ENCODE results near the gene S100A8. TPM values are rescaled to one million over a fixed set of nuclear protein-coding genes. Genes with fewer than 3 reads are reported as not detected.

Gene S100A8
- total RNA-seq, 1 donor from 2014 or later, result not detected

GRCh38 chr1:153343811-153344717 is 46.8 kb downstream of the S100A8 start:
- no peak for TF ChIP-seq CTCF (IDR thresholded peaks at IDR 0.05; ENCODE audit: partially characterized antibody, unreplicated experiment)
- peaks cover 7% of the 10 kb centered on the region for H3K36me3 Mint-ChIP-seq (ENCODE audit: unreplicated experiment)
- no peaks in the 10 kb centered on the region for H3K9me3 Mint-ChIP-seq (ENCODE audit: unreplicated experiment)
- H3K4me1 Mint-ChIP-seq (ENCODE audit: low read depth, unreplicated experiment), result no peaks in the 10 kb centered on the region
- H3K27me3 Mint-ChIP-seq (ENCODE audit: unreplicated experiment), result peaks cover 12% of the 10 kb centered on the region
- no peak for DNase-seq
- H3K4me3 Mint-ChIP-seq (ENCODE audit: unreplicated experiment), result no peak overlapping the region
- H3K27ac Mint-ChIP-seq (ENCODE audit: unreplicated experiment), result no peak overlapping the region

- H3K4me3 Mint-ChIP-seq (ENCODE audit: unreplicated experiment), result no peak overlapping the region
- peaks cover 11% of the 10 kb centered on the region for H3K27me3 Mint-ChIP-seq (ENCODE audit: unreplicated experiment)
- no peak overlapping the region for H3K27ac Mint-ChIP-seq (ENCODE audit: unreplicated experiment)
- H3K4me1 Mint-ChIP-seq (ENCODE audit: low read depth, unreplicated experiment), result no peaks in the 10 kb centered on the region
- TF ChIP-seq CTCF (IDR thresholded peaks at IDR 0.05; ENCODE audit: partially characterized antibody, unreplicated experiment), result no peak
- peaks cover 7% of the 10 kb centered on the region for H3K36me3 Mint-ChIP-seq (ENCODE audit: unreplicated experiment)
- DNase-seq, result no peak
- H3K9me3 Mint-ChIP-seq (ENCODE audit: unreplicated experiment), result no peaks in the 10 kb centered on the region
These were observed 47.7 kb downstream of the S100A8 start for GRCh38 chr1:153343040-153343681.

- Mint-ChIP-seq H3K4me1 (ENCODE audit: low read depth, unreplicated experiment) (no peaks in the 10 kb centered on the region), H3K27ac (ENCODE audit: unreplicated experiment) (no peak overlapping the region), H3K36me3 (ENCODE audit: unreplicated experiment) (peaks cover 7% of the 10 kb centered on the region), H3K4me3 (ENCODE audit: unreplicated experiment) (no peak overlapping the region), H3K9me3 (ENCODE audit: unreplicated experiment) (no peaks in the 10 kb centered on the region), H3K27me3 (ENCODE audit: unreplicated experiment) (peaks cover 7% of the 10 kb centered on the region)
- TF ChIP-seq CTCF (IDR thresholded peaks at IDR 0.05; ENCODE audit: partially characterized antibody, unreplicated experiment), result no peak
- DNase-seq, result no peak
These were observed 48.7 kb downstream of the S100A8 start for GRCh38 chr1:153342178-153342577.

- Mint-ChIP-seq H3K4me1 (ENCODE audit: low read depth, unreplicated experiment) (no peaks in the 10 kb centered on the region), H3K4me3 (ENCODE audit: unreplicated experiment) (no peak overlapping the region), H3K36me3 (ENCODE audit: unreplicated experiment) (peaks cover 7% of the 10 kb centered on the region), H3K9me3 (ENCODE audit: unreplicated experiment) (no peaks in the 10 kb centered on the region), H3K27me3 (ENCODE audit: unreplicated experiment) (peaks cover 7% of the 10 kb centered on the region), H3K27ac (ENCODE audit: unreplicated experiment) (no peak overlapping the region)
- no peak for DNase-seq
- TF ChIP-seq CTCF (IDR thresholded peaks at IDR 0.05; ENCODE audit: partially characterized antibody, unreplicated experiment), result no peak
These were observed 49.4 kb downstream of the S100A8 start for GRCh38 chr1:153341431-153341934.
